Motor neuron (in vitro differentiated cells): ENCODE measurements around the gene THRAP3. TPM values are rescaled to one million over a fixed set of nuclear protein-coding genes. Genes with fewer than 3 reads are reported as not detected.

Source experiments
- ATAC-seq, 8 experiments: fragments of 200-7000 bp; cut with Tn5 transposase; replicated peaks in 6 of 8; 2 replicates each; pipeline ENCODE4 v1.8.0; 2021; ENCODE audit warnings: mild to moderate bottlenecking in 8 of 8, moderate library complexity in 8 of 8
- H3K27ac ChIP-seq, 2 donors: fragments of 250-450 bp; sonication (Bioruptor Pico); 2 replicates each; pipeline ENCODE4 v1.9.0; 2021; ENCODE audit warnings: antibody characterized with exemption in 2 of 2, mild to moderate bottlenecking in 2 of 2, moderate library complexity in 1 of 2
- H3K4me1 ChIP-seq, 2 donors: fragments of 250-450 bp; sonication (Bioruptor Pico); replicated peaks in 1 of 2; 2 replicates each; pipeline ENCODE4 v1.6.1; 2021; ENCODE audit warnings: antibody characterized with exemption in 2 of 2, mild to moderate bottlenecking in 2 of 2, moderate library complexity in 1 of 2
- H3K4me3 ChIP-seq, 5 donors: fragments of 250-450 bp; sonication (Bioruptor Pico); 2 replicates each; pipeline ENCODE4 v1.9.0; 2021; ENCODE audit warnings: antibody characterized with exemption in 5 of 5, mild to moderate bottlenecking in 5 of 5, moderate library complexity in 4 of 5
- WGBS, 10 experiments: fragments of 450-650 bp; shearing (Covaris generic); methylation state at CpG; one replicate each; pipeline ENCODE4 v1.0.0; 2022; 5-methylcytosine and 5-hydroxymethylcytosine counted together
- in situ Hi-C, 9 experiments: fragments of 400-800 bp; cut with MboI; loops; one replicate each; pipeline ENCODE4 v1.15.0; 2021; ENCODE audit warnings: low sequenced_read_pairs in 9 of 9, low pct_unique_long_range_greater_than_20kb in 2 of 9; ENCODE audit not compliant: unreplicated experiment in 9 of 9
- total RNA-seq, 8 experiments: library from RNA; unstranded; fragments of 300-600 nt; gene quantifications; 2 replicates each; pipeline versions ENCODE4 v1.2.3 to v1.2.4, GENCODE V29; 2022

Gene THRAP3
- total RNA-seq, 8 experiments from 2014 or later: 72.6 to 139 (median 104) TPM

GRCh38 chr1:36269408-36269838, 45.2 kb downstream of the THRAP3 start:
- Histone ChIP-seq H3K4me3 (no peak overlapping the region), H3K4me1 (no peaks in the 10 kb centered on the region), H3K27ac (no peak overlapping the region)
- peak in 1 of 8 experiments; percentile 63 for ATAC-seq
- in situ Hi-C loops: no loop called here
- WGBS, 10 experiments: 44 to 100% (median 90%) methylated on average over 1 to 2 of the region's 2 CpGs; no CpG with 5 or more reads in 3 of the 10 experiments

- Histone ChIP-seq H3K4me3 (no peak overlapping the region), H3K27ac (no peak overlapping the region), H3K4me1 (no peaks in the 10 kb centered on the region)
- 81 to 100% (median 93%) methylated on average over 1 to 5 of the region's 5 CpGs for WGBS, 10 experiments
- in situ Hi-C loops: no loop called here
- no peak for ATAC-seq
These were observed 48.8 kb downstream of the THRAP3 start for GRCh38 chr1:36273024-36273423.

GRCh38 chr1:36274201-36274600, 50.0 kb downstream of the THRAP3 start:
- no peak overlapping the region for H3K27ac ChIP-seq
- H3K4me3 ChIP-seq: no peak overlapping the region
- in situ Hi-C loops: no loop called here
- H3K4me1 ChIP-seq: no peaks in the 10 kb centered on the region
- 83 to 100% (median 100%) methylated on average over 1 of the region's 1 CpG; no CpG with 5 or more reads in 4 of the 10 experiments for WGBS, 10 experiments
- ATAC-seq: no peak

- in situ Hi-C loops: loop anchor here in 3 of 9 experiments (25.0 kb wide), 2 partner anchors 114 to 164 kb away; partner anchors contain the start of gene MAP7D1 (in 2 of the 3)
- Histone ChIP-seq H3K4me3 (no peak overlapping the region), H3K4me1 (no peaks in the 10 kb centered on the region), H3K27ac (no peak overlapping the region)
- 82 to 100% (median 96%) methylated on average over 2 to 5 of the region's 6 CpGs; no CpG with 5 or more reads in 1 of the 10 experiments for WGBS, 10 experiments
- ATAC-seq: no peak
These were observed 52.4 kb downstream of the THRAP3 start for GRCh38 chr1:36276688-36277087.

- in situ Hi-C loops: loop anchor here in 3 of 9 experiments (25.0 kb wide), 2 partner anchors 117 to 167 kb away; partner anchors contain the start of gene MAP7D1 (in 2 of the 3)
- Histone ChIP-seq H3K4me3 (no peak overlapping the region), H3K27ac (no peak overlapping the region), H3K4me1 (no peaks in the 10 kb centered on the region)
- 4 to 92% (median 83%) methylated on average over 1 to 2 of the region's 2 CpGs; no CpG with 5 or more reads in 1 of the 10 experiments for WGBS, 10 experiments
- ATAC-seq: peak in 2 of 8 experiments; percentile 35 to 68
These were observed 55.0 kb downstream of the THRAP3 start for GRCh38 chr1:36279110-36279788.

GRCh38 chr1:36279789-36280296, 55.6 kb downstream of the THRAP3 start:
- Histone ChIP-seq H3K27ac (no peak overlapping the region), H3K4me1 (no peaks in the 10 kb centered on the region), H3K4me3 (no peak overlapping the region)
- in situ Hi-C loops: loop anchor here in 3 of 9 experiments (25.0 kb wide), 2 partner anchors 118 to 168 kb away; partner anchors contain the start of gene MAP7D1 (in 2 of the 3)
- WGBS, 10 experiments: 36 to 100% (median 87%) methylated on average over 1 to 7 of the region's 7 CpGs; no CpG with 5 or more reads in 1 of the 10 experiments
- ATAC-seq: no peak

GRCh38 chr1:36284061-36284460, 59.8 kb downstream of the THRAP3 start:
- ATAC-seq: no peak
- 50 to 100% (median 87%) methylated on average over 1 of the region's 1 CpG; no CpG with 5 or more reads in 2 of the 10 experiments for WGBS, 10 experiments
- H3K27ac ChIP-seq: no peak overlapping the region
- in situ Hi-C loops: loop anchor here in 3 of 9 experiments (25.0 kb wide), 2 partner anchors 122 to 172 kb away; partner anchors contain the start of gene MAP7D1 (in 2 of the 3)
- H3K4me3 ChIP-seq: no peak overlapping the region
- H3K4me1 ChIP-seq: no peaks in the 10 kb centered on the region

GRCh38 chr1:36284517-36284916, 60.3 kb downstream of the THRAP3 start:
- Histone ChIP-seq H3K4me1 (no peaks in the 10 kb centered on the region), H3K4me3 (no peak overlapping the region), H3K27ac (no peak overlapping the region)
- WGBS, 10 experiments: 0 to 100% (median 50%) methylated on average over 1 of the region's 1 CpG; no CpG with 5 or more reads in 1 of the 10 experiments
- ATAC-seq: no peak
- in situ Hi-C loops: loop anchor here in 3 of 9 experiments (25.0 kb wide), 2 partner anchors 122 to 172 kb away; partner anchors contain the start of gene MAP7D1 (in 2 of the 3)

GRCh38 chr1:36285443-36286101, 61.3 kb downstream of the THRAP3 start:
- WGBS, 10 experiments: 27 to 89% (median 55%) methylated on average over 2 to 7 of the region's 7 CpGs
- H3K27ac ChIP-seq: no peak overlapping the region
- no peak overlapping the region for H3K4me3 ChIP-seq
- in situ Hi-C loops: loop anchor here in 3 of 9 experiments (25.0 kb wide), 2 partner anchors 123 to 173 kb away; partner anchors contain the start of gene MAP7D1 (in 2 of the 3)
- ATAC-seq: peak; percentile 54 to 96 (median 70)
- H3K4me1 ChIP-seq: no peaks in the 10 kb centered on the region

GRCh38 chr1:36286802-36287201, 62.6 kb downstream of the THRAP3 start:
- Histone ChIP-seq H3K4me1 (no peaks in the 10 kb centered on the region), H3K4me3 (no peak overlapping the region), H3K27ac (no peak overlapping the region)
- 75 to 100% (median 95%) methylated on average over 1 to 8 of the region's 13 CpGs; no CpG with 5 or more reads in 3 of the 10 experiments for WGBS, 10 experiments
- in situ Hi-C loops: loop anchor here in 3 of 9 experiments (25.0 kb wide), 2 partner anchors 125 to 175 kb away; partner anchors contain the start of gene MAP7D1 (in 2 of the 3)
- ATAC-seq: no peak

- H3K4me1 ChIP-seq: no peaks in the 10 kb centered on the region
- no peak overlapping the region for H3K27ac ChIP-seq
- in situ Hi-C loops: loop anchor here in 3 of 9 experiments (25.0 kb wide), 2 partner anchors 125 to 175 kb away; partner anchors contain the start of gene MAP7D1 (in 2 of the 3)
- H3K4me3 ChIP-seq: no peak overlapping the region
- ATAC-seq: no peak
- 80 to 100% (median 100%) methylated on average over 1 to 5 of the region's 5 CpGs; no CpG with 5 or more reads in 3 of the 10 experiments for WGBS, 10 experiments
These were observed 63.4 kb downstream of the THRAP3 start for GRCh38 chr1:36287595-36287994.

GRCh38 chr1:36295390-36295789, 71.1 kb downstream of the THRAP3 start:
- WGBS, 10 experiments: 80 to 100% (median 100%) methylated on average over 1 to 2 of the region's 2 CpGs; no CpG with 5 or more reads in 3 of the 10 experiments
- in situ Hi-C loops: loop anchor here in 3 of 9 experiments (25.0 kb wide), 2 partner anchors 133 to 183 kb away; partner anchors contain the start of gene MAP7D1 (in 2 of the 3)
- Histone ChIP-seq H3K27ac (no peak overlapping the region), H3K4me1 (no peaks in the 10 kb centered on the region), H3K4me3 (no peak overlapping the region)
- ATAC-seq: no peak
